Ishikawa (cell line): ENCODE results near the gene NXNL1.

Experiments
- TAF1 ChIP-seq: IDR thresholded peaks from 2 replicates; pipeline ENCODE4 v1.6.1; 2012; ENCODE audit warnings: low read depth, mild to moderate bottlenecking
- TF ChIP-seq, protein P1 (sequence below): IDR thresholded peaks from 2 replicates; pipeline ENCODE4 v1.6.1; 2012
- TF ChIP-seq, protein P2 (sequence below): IDR thresholded peaks from 2 replicates; pipeline ENCODE4 v1.6.1; 2012; ENCODE audit warnings: low read depth, mild to moderate bottlenecking

DNA sequence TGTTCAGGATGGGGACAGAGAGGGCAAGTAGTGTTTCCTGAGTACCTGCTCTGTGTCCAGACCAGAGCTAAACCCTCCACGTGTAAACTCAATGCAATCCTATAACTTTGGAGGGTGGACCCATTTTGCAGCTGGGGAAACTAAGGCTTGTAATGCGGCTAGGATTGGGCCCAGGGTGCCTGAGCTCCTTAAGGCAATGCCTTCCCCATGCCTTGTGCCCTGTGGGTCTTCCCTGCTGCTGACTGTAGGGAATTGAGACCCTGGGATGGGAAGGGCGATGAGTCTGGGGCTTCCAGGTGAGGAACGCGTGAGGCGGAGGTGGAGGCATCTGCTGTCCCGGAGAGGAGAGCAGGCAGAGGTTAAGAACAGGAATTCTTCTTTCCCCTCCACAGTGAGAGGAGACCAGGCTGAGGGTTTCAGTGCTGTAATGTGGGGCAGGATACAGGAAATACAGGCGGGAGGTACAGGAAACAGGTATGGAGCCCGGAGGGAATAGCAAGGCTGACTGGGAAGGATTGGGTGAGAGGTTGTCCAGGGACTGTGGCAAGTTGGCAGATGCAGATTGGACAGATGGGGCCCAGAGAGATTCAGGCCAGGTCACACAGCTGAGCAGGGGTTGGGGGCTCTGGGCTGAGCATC, 28.8 kb upstream of the NXNL1 start:
- no peak for TF ChIP-seq TAF1
- TF ChIP-seq, protein P1, sequence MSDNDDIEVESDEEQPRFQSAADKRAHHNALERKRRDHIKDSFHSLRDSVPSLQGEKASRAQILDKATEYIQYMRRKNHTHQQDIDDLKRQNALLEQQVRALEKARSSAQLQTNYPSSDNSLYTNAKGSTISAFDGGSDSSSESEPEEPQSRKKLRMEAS = no peak
- TF ChIP-seq, protein P2, sequence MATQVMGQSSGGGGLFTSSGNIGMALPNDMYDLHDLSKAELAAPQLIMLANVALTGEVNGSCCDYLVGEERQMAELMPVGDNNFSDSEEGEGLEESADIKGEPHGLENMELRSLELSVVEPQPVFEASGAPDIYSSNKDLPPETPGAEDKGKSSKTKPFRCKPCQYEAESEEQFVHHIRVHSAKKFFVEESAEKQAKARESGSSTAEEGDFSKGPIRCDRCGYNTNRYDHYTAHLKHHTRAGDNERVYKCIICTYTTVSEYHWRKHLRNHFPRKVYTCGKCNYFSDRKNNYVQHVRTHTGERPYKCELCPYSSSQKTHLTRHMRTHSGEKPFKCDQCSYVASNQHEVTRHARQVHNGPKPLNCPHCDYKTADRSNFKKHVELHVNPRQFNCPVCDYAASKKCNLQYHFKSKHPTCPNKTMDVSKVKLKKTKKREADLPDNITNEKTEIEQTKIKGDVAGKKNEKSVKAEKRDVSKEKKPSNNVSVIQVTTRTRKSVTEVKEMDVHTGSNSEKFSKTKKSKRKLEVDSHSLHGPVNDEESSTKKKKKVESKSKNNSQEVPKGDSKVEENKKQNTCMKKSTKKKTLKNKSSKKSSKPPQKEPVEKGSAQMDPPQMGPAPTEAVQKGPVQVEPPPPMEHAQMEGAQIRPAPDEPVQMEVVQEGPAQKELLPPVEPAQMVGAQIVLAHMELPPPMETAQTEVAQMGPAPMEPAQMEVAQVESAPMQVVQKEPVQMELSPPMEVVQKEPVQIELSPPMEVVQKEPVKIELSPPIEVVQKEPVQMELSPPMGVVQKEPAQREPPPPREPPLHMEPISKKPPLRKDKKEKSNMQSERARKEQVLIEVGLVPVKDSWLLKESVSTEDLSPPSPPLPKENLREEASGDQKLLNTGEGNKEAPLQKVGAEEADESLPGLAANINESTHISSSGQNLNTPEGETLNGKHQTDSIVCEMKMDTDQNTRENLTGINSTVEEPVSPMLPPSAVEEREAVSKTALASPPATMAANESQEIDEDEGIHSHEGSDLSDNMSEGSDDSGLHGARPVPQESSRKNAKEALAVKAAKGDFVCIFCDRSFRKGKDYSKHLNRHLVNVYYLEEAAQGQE = no peak
